Measurements from ENCODE around the gene EPG5. TPM values are rescaled to one million over a fixed set of nuclear protein-coding genes. Genes with fewer than 3 reads are reported as not detected.

The EPG5 gene
- total RNA-seq (10 to 100 TPM; 38.3 to 67.9 (median 49.0) TPM), polyA plus RNA-seq (1 to 10 TPM; 4.6 to 6.5 (median 5.7) TPM)
- long read RNA-seq, donor 1, full-length matches to known transcripts: 1 of 1 reads
- long read RNA-seq, donor 1, partial matches to known transcripts: 0 of 1 reads
- long read RNA-seq, donor 1, other reads (novel, unspliced or antisense): 0 of 1 reads
- long read RNA-seq, donor 2: 0 reads

- 0 to 2% (median 0%) methylated on average over 39 to 50 of the region's 50 CpGs for WGBS, 5 donors
- peaks cover 13 to 59% (median 47%) of the 10 kb centered on the region in 6 donors for H3K4me1 ChIP-seq
- peaks cover 0 to 23% (median 0%) of the 10 kb centered on the region in 6 donors for H3K36me3 ChIP-seq
- DNase-seq: peak; percentile 99
- no peaks in the 10 kb centered on the region for H3K27me3 ChIP-seq (replicated peaks in 1 of 7)
- peak within 1 kb of the TSS; percentile 60 to 91 (median 82) for H3K4me3 ChIP-seq
- peak within 1 kb of the TSS; percentile 68 to 94 (median 86) for H3K27ac ChIP-seq
- intact Hi-C loops (cut with DNase I; ENCODE audit: low total_unique reads): no loop called here
- TF ChIP-seq POLR2A (IDR thresholded peaks at IDR 0.05) (peak in 1 of 3 donors; percentile 16), CTCF (IDR thresholded peaks at IDR 0.05 in 8 of 11, conservative IDR thresholded peaks at IDR 0.05 in 3 of 11) (peak in 1 of 11 experiments; percentile 28), POLR2AphosphoS5 (IDR thresholded peaks at IDR 0.05) (peak; percentile 90 to 93 (median 92))
- H3K9me3 ChIP-seq: no peaks in the 10 kb centered on the region
Observed at GRCh38 chr18:45967007-45967706, at the start of gene EPG5. EPG5 (minus strand) TSS chr18:45967329; CDS start chr18:45967239, 90 bp downstream.

GRCh38 chr18:46013484-46014189 lies 46.5 kb upstream of the EPG5 start:
- 47 to 60% (median 54%) methylated on average over 5 of the region's 5 CpGs for WGBS, 5 donors
- no peak for DNase-seq
- Histone ChIP-seq H3K36me3 (peaks cover 0 to 73% (median 25%) of the 10 kb centered on the region in 6 donors), H3K4me3 (no peak overlapping the region), H3K4me1 (peaks cover 0 to 57% (median 25%) of the 10 kb centered on the region in 6 donors), H3K27ac (peak overlapping the region in 3 of 8 donors; percentile 37 to 53 (median 50)), H3K9me3 (no peaks in the 10 kb centered on the region), H3K27me3 (replicated peaks in 1 of 7) (no peaks in the 10 kb centered on the region)
- TF ChIP-seq POLR2A (IDR thresholded peaks at IDR 0.05) (no peak), CTCF (IDR thresholded peaks at IDR 0.05 in 8 of 11, conservative IDR thresholded peaks at IDR 0.05 in 3 of 11) (no peak), POLR2AphosphoS5 (IDR thresholded peaks at IDR 0.05) (no peak)
- intact Hi-C loops (cut with DNase I; ENCODE audit: low total_unique reads): no loop called here

- peak overlapping the region in 6 of 8 donors; percentile 64 to 88 (median 83) for H3K27ac ChIP-seq
- H3K27me3 ChIP-seq (replicated peaks in 1 of 7): no peaks in the 10 kb centered on the region
- peaks cover 0 to 88% (median 26%) of the 10 kb centered on the region in 6 donors for H3K36me3 ChIP-seq
- H3K4me3 ChIP-seq: no peak overlapping the region
- WGBS, 5 donors: 56 to 83% (median 70%) methylated on average over 4 of the region's 4 CpGs
- intact Hi-C loops (cut with DNase I; ENCODE audit: low total_unique reads): no loop called here
- TF ChIP-seq CTCF (IDR thresholded peaks at IDR 0.05 in 8 of 11, conservative IDR thresholded peaks at IDR 0.05 in 3 of 11) (no peak), POLR2A (IDR thresholded peaks at IDR 0.05) (no peak), POLR2AphosphoS5 (IDR thresholded peaks at IDR 0.05) (no peak)
- peaks cover 0 to 66% (median 29%) of the 10 kb centered on the region in 6 donors for H3K4me1 ChIP-seq
- no peaks in the 10 kb centered on the region for H3K9me3 ChIP-seq
- no peak for DNase-seq
Observed at GRCh38 chr18:46010676-46011075, 43.5 kb upstream of the EPG5 start.

All from spleen (tissue), 13 donors.